Esophagus (tissue), 2 donors: ENCODE data around the gene ANXA3. TPM values are rescaled to one million over a fixed set of nuclear protein-coding genes. Genes with fewer than 3 reads are reported as not detected.

ENCODE experiments used
- H3K27ac ChIP-seq, 2 donors: one replicate each; pipeline ENCODE4 v1.5.1; 2013; ENCODE audit warnings: low read depth in 2 of 2, mild to moderate bottlenecking in 2 of 2, inconsistent platforms in 1 of 2, low read length in 1 of 2, moderate library complexity in 1 of 2
- H3K27me3 ChIP-seq, 2 donors: one replicate each; pipeline ENCODE4 v1.6.1; 2013; ENCODE audit warnings: low read length in 2 of 2, control low read depth in 1 of 2, mild to moderate bottlenecking in 1 of 2; ENCODE audit not compliant: insufficient read depth in 2 of 2, control insufficient read depth in 1 of 2
- H3K36me3 ChIP-seq, 2 donors: one replicate each; pipeline ENCODE4 v1.6.1; 2013; ENCODE audit warnings: low read length in 1 of 2; ENCODE audit not compliant: control insufficient read depth in 2 of 2, insufficient read depth in 2 of 2
- H3K4me1 ChIP-seq, 2 donors: one replicate each; pipeline ENCODE4 v1.6.1; 2013; ENCODE audit warnings: low read length in 1 of 2; ENCODE audit not compliant: control insufficient read depth in 2 of 2, insufficient read depth in 2 of 2
- H3K4me3 ChIP-seq, 2 donors: one replicate each; pipeline ENCODE4 v1.5.1; 2013; ENCODE audit warnings: low read length in 2 of 2, mild to moderate bottlenecking in 2 of 2, low read depth in 1 of 2, moderate library complexity in 1 of 2
- H3K9me3 ChIP-seq, 2 donors: one replicate each; pipeline ENCODE4 v1.6.1; 2013; ENCODE audit warnings: mild to moderate bottlenecking in 2 of 2, low read depth in 1 of 2, low read length in 1 of 2, moderate library complexity in 1 of 2; ENCODE audit not compliant: control insufficient read depth in 2 of 2, insufficient read depth in 1 of 2
- WGBS, 2 donors: extraction: QIAGEN DNeasy Blood & Tissue Kit; methylation state at CpG; one replicate each; pipeline ENCODE4 v1.1.7; 2013; 5-methylcytosine and 5-hydroxymethylcytosine counted together
- polyA plus RNA-seq, 2 donors: library from polyadenylated mRNA; stranded (reverse); fragments of 200-250 nt; gene quantifications; one replicate each; pipeline ENCODE4 v1.2.3, GENCODE V29; 2013
- donor health status: healthy with polysubstance abuse.
- donor health status: Bipolar disorder and iron deficiency.

ANXA3 gene
- polyA plus RNA-seq, 2 donors, result 80.6 to 140 TPM

DNA sequence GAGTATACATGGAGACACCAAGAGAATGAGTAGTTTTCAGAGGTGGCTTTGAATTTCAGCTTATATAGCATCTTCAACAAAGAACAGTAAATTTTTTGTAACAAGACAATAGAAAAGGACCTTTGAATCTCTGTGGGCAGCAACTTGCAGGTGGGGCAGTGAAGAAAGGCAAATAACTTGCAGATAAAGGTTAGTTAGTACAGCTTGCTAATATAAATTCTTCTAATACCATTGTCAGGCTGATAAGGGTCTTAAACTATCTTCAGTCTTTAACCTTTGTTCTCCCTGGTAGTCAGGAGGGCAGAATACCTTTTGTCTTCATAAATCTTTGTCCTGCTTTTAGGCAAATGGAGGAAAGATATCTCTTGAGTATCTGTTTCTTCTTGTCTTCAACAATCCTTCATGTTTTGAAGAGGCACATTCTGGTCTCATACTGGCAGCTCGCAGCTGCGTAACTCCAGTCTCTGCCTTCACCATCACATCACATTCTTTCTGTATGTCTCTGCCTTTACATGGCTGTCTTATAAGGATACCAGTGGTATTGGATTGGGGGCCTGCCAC lies 16.0 kb downstream of the ANXA3 start:
- no peak overlapping the region for H3K27ac ChIP-seq
- no peak overlapping the region for H3K4me3 ChIP-seq
- peaks cover 0 to 7% of the 10 kb centered on the region in 2 donors for H3K4me1 ChIP-seq
- no peaks in the 10 kb centered on the region for H3K9me3 ChIP-seq
- H3K36me3 ChIP-seq, result no peaks in the 10 kb centered on the region
- H3K27me3 ChIP-seq, result no peaks in the 10 kb centered on the region
- WGBS, 2 donors, result 85 to 90% methylated on average over 2 of the region's 2 CpGs

DNA sequence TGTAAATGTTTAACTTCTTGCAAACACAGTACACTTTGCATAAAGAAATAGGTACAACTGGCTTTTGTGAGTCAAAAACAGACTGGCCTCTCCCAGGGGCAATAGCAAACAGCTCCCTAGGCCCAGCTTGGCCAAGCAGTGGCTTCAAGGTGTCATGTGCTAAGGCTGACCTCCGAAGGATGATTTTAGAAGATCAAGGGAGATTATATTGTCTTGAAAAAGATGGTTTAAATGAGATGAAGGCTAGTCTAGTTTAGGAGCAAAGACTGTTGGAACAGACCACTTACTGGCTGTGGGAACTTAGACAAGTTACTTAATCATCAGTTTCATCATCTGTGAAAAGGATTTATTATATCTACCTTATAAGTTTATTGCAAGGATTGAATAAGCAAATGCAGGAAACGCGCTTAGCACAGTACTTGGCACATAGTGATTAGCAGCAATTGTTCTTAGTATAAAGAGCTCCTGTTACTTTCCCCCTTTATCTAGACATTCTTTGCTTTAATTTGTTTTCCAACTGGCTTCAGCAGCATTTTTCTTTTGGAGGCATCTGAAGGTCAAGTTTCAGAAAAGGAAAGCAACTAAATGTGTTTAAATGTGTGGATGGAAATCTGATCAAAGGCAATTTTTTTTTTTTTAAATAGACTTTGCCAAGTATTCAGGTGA lies 17.2 kb downstream of the ANXA3 start:
- H3K4me1 ChIP-seq, result peaks cover 0 to 7% of the 10 kb centered on the region in 2 donors
- 69 to 74% methylated on average over 3 of the region's 3 CpGs for WGBS, 2 donors
- no peaks in the 10 kb centered on the region for H3K36me3 ChIP-seq
- no peaks in the 10 kb centered on the region for H3K27me3 ChIP-seq
- peak overlapping the region in 1 of 2 donors; percentile 68 for H3K27ac ChIP-seq
- H3K4me3 ChIP-seq, result no peak overlapping the region
- no peaks in the 10 kb centered on the region for H3K9me3 ChIP-seq

DNA sequence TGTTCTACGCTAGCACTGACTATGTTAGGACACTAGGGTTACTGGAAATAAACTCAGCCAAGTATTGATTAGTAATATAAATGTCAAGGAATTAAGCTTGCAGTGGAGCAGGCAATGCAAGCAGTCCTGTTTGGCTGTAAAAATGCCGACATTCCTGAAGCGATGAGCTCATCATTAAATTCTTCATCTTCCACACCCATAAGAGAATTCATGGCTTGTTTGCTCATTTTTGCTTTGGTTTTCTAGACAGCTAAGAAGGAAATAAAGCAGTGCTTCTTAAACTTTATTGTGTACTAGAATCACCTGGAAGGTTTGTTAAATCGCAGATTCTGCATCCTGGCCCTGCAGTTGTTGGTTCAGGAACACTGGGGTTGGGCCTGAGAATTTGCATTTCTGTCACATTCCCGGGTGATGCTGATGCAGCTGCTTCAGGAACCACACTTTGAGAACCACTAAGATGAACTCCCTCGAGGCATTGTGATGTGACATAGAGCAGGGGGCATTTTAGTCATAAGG lies 17.8 kb downstream of the ANXA3 start:
- Histone ChIP-seq H3K27me3 (no peaks in the 10 kb centered on the region), H3K27ac (peak overlapping the region; percentile 68 to 82), H3K4me3 (no peak overlapping the region), H3K4me1 (peaks cover 0 to 7% of the 10 kb centered on the region in 2 donors), H3K36me3 (no peaks in the 10 kb centered on the region), H3K9me3 (no peaks in the 10 kb centered on the region)
- WGBS, 2 donors, result 37 to 51% methylated on average over 6 of the region's 6 CpGs

DNA sequence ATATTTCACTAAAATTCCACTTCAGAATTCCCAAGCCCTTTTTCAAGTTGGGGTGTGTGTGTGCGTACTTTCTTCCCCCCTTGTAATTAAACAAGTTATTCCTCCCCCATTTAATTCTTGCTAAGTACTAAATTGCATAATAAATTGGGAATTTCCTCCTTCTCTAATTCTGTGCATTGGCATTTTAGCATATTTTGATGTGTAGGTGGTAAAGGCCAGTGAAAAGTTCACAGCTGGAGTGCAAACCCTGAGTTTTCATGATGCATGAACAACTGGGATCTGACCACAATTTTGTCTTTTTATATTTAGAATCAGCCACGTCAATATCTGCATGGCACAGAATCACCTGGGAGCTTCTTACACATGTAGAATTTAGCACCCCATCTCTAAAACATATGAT lies 18.5 kb downstream of the ANXA3 start:
- H3K4me3 ChIP-seq, result no peak overlapping the region
- no peak overlapping the region for H3K27ac ChIP-seq
- WGBS, 2 donors, result 86 to 87% methylated on average over 2 of the region's 2 CpGs
- H3K9me3 ChIP-seq, result no peaks in the 10 kb centered on the region
- peaks cover 0 to 7% of the 10 kb centered on the region in 2 donors for H3K4me1 ChIP-seq
- no peaks in the 10 kb centered on the region for H3K36me3 ChIP-seq
- H3K27me3 ChIP-seq, result no peaks in the 10 kb centered on the region

DNA sequence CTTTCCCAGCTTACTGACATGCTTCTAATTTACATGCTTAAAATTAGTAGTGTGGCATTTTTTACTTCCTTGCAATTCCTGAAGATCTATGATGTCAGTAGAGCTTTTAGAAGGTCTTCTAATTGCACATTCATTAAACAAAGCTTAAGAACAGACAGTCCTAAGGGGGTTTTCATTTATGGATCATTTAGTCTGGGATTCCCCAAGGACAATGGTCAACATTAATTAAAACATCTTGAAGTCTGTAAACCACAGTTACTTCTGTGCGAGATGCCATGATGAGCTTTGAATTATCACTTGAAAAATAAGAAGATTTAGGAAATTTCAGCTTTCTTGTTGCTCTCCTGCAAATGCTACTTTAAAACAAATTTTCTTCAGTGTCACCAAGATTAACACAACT lies 20.2 kb downstream of the ANXA3 start:
- Histone ChIP-seq H3K27ac (no peak overlapping the region), H3K4me3 (no peak overlapping the region), H3K36me3 (no peaks in the 10 kb centered on the region), H3K4me1 (peaks cover 0 to 4% of the 10 kb centered on the region in 2 donors), H3K27me3 (no peaks in the 10 kb centered on the region), H3K9me3 (no peaks in the 10 kb centered on the region)
- 88 to 92% methylated on average over 1 of the region's 1 CpG for WGBS, 2 donors

DNA sequence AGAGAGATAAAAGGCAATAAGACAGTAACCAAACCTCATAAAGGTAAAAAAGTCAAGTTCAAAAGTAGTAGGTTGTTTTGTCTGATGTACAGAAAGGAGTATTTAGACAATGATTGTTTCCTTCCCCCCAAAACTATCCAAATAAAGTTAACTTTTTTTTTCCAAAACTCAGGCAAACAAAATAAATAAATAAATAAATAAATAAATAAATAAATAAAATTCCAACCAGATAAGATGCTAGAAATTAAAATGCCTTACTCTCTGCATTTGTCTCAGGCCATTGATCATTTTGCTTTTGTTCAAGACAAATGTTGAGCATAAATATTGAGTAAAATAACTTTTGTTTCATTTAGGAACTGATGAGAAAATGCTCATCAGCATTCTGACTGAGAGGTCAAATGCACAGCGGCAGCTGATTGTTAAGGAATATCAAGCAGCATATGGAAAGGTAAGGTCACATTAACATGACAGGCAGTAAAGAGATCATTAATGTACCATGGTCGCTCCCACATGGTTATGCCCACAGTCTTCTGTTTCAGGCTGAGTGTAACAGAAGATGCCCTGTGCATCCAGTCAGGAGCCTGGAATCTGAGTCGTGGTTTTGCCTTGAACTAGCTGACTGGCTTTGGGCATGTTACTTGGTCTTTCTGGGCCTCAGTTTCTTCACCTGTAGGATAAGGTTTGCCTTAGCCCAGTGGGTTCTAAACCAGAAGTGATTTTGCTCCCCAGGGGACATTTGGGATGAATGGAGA lies 27.3 kb downstream of the ANXA3 start:
- Histone ChIP-seq H3K9me3 (peaks cover 0 to 2% of the 10 kb centered on the region in 2 donors), H3K27ac (no peak overlapping the region), H3K27me3 (no peaks in the 10 kb centered on the region), H3K4me3 (no peak overlapping the region), H3K4me1 (no peaks in the 10 kb centered on the region), H3K36me3 (no peaks in the 10 kb centered on the region)
- WGBS, 2 donors, result 95 to 98% methylated on average over 3 of the region's 3 CpGs

DNA sequence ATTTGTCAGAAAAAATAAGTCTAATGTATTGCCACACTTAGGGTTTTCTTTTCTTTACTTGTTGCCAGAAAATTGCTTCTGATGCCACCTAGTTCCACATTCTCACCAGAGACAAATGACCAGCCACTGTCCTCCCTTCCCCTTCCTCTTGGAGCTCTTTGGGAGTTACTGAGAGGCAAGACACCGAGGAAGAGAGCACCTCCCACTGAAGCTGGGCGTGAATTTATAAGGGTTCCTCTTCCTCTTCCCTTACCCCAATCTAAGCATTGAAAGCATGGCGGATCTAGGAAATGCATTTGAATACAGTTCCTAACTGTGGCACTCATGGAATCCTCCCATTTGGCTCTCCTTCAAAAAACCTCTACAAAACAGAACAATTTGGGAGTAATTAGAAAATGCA lies 30.0 kb downstream of the ANXA3 start:
- Histone ChIP-seq H3K36me3 (no peaks in the 10 kb centered on the region), H3K4me1 (no peaks in the 10 kb centered on the region), H3K27ac (peak overlapping the region; percentile 21 to 56), H3K27me3 (no peaks in the 10 kb centered on the region), H3K9me3 (peaks cover 0 to 2% of the 10 kb centered on the region in 2 donors), H3K4me3 (no peak overlapping the region)
- 78 to 84% methylated on average over 3 of the region's 3 CpGs for WGBS, 2 donors

DNA sequence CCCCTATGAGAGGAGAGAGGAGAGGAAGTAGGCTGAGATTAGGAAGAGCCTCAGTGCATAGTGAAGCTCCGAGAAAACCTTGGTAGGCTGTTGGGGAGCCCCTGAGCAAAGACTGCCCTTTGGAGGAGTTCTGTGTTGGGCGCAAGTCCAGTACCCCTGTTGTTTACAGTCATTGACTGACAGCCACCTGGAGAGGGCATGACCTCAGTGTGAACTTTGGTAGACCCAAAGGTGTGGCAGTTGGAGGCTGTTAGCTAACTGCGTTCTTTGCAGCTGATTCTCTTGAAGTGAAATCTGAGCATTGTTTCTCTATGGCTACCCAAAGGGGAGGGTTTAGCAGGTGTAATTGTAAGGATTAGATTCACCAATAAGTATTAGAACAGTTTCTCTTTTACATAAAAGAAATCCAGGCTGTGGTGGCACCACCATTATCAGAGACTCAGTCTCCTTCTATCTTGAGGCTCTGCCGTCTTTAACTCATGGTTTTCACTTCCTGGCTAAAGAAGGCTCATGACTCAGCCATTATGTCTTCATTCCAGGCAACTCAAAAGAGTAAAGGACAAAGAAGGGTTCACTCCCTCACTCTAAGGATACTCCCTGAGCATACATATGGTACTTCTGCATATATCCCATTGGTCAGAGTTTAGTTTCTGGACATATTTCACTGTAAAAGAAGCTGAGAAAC lies 33.4 kb downstream of the ANXA3 start:
- Histone ChIP-seq H3K27ac (peak overlapping the region; percentile 55 to 76), H3K4me3 (no peak overlapping the region)

DNA sequence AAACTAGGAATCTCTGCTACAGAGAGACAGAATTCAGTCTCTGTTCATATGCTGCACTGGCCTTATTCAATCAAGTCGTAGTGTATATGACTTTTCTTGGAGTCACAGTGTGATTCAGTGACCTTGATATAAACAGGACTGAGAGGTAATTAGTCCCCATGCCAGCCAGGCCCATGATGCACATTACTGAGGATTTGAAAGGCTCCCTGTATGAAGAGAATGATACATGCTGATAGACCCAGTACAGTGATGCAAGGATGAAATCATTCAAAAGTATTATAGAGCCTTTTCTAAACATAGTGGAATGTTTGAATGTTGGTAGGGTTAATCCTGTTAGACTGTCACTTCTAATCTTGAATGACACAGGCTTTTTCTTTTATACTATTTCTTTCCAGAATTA lies 34.1 kb downstream of the ANXA3 start:
- H3K4me1 ChIP-seq, result peaks cover 0 to 3% of the 10 kb centered on the region in 2 donors
- peak overlapping the region in 1 of 2 donors; percentile 55 for H3K27ac ChIP-seq
- 12 to 41% methylated on average over 1 of the region's 1 CpG for WGBS, 2 donors
- H3K27me3 ChIP-seq, result no peaks in the 10 kb centered on the region
- no peak overlapping the region for H3K4me3 ChIP-seq
- H3K9me3 ChIP-seq, result no peaks in the 10 kb centered on the region
- no peaks in the 10 kb centered on the region for H3K36me3 ChIP-seq

More for the DNA sequence above, 33.4 kb downstream of the ANXA3 start:
- Histone ChIP-seq H3K27me3 (no peaks in the 10 kb centered on the region), H3K4me1 (peaks cover 0 to 3% of the 10 kb centered on the region in 2 donors), H3K36me3 (no peaks in the 10 kb centered on the region), H3K9me3 (no peaks in the 10 kb centered on the region)
- WGBS, 2 donors, result 81 to 84% methylated on average over 4 of the region's 4 CpGs
